ENCODE data around the gene STS. TPM values are rescaled to one million over a fixed set of nuclear protein-coding genes. Genes with fewer than 3 reads are reported as not detected.
A peak's percentile ranks its signal among the peaks of the same experiment; 100 is the strongest.
"Not testable (repeated sequence)": the region's sequence is repeated elsewhere in the genome, so short reads cannot be mapped to it uniquely, and the experiment has no call there.

Gene STS
- total RNA-seq, 1 experiment from 2014 or later: 3.3 TPM

- CTCF ChIA-PET: no interaction called here
- H3K4me3 ChIP-seq: no peak overlapping the region
- no peak for TF ChIP-seq CTCF (conservative IDR thresholded peaks at IDR 0.05)
- TF ChIP-seq EZH2 (IDR thresholded peaks at IDR 0.05; ENCODE audit: low read depth): no peak
- POLR2A ChIA-PET (ENCODE audit: unreplicated experiment): no interaction called here
- no peak overlapping the region for H3K4me2 ChIP-seq
- no peak for DNase-seq
- no peaks in the 10 kb centered on the region for H3K27me3 ChIP-seq (ENCODE audit: insufficient read depth, low read depth)
- no TSS peak for BruUV-seq (replicated peaks)
- no peak overlapping the region for H2AFZ ChIP-seq
- H3K79me2 ChIP-seq (ENCODE audit: low read depth): no peaks in the 10 kb centered on the region
- intact Hi-C loops (cut with micrococcal nuclease; ENCODE audit: unreplicated experiment): no loop called here
- H3K36me3 ChIP-seq (ENCODE audit: low read depth): no peaks in the 10 kb centered on the region
- no peak overlapping the region for H3K27ac ChIP-seq
- H3K9me2 ChIP-seq (ENCODE audit: insufficient read depth): no peaks in the 10 kb centered on the region
- 0 out of 2 replicates have a peak, but pooled peaks cover 5% of the 10 kb centered on the region for H3K4me1 ChIP-seq (replicated peaks; ENCODE audit: insufficient read depth)
- H3K9me3 ChIP-seq (ENCODE audit: insufficient read depth, low read depth): no peaks in the 10 kb centered on the region
- H4K20me1 ChIP-seq (ENCODE audit: insufficient read depth): no peaks in the 10 kb centered on the region
- no peaks in the 10 kb centered on the region for H3F3A ChIP-seq (ENCODE audit: insufficient read depth, low read depth)
These were observed 20.9 kb downstream of the STS start for GRCh38 chrX:7168371-7168770.

GRCh38 chrX:7169627-7170026 is 22.1 kb downstream of the STS start:
- ChIA-PET CTCF (no interaction called here), POLR2A (ENCODE audit: unreplicated experiment) (no interaction called here)
- no peaks in the 10 kb centered on the region for H3K27me3 ChIP-seq (ENCODE audit: insufficient read depth, low read depth)
- H3K4me1 ChIP-seq (replicated peaks; ENCODE audit: insufficient read depth): no peaks in the 10 kb centered on the region
- TF ChIP-seq EZH2 (IDR thresholded peaks at IDR 0.05; ENCODE audit: low read depth): no peak
- no peak for TF ChIP-seq CTCF (conservative IDR thresholded peaks at IDR 0.05)
- no peaks in the 10 kb centered on the region for H4K20me1 ChIP-seq (ENCODE audit: insufficient read depth)
- no peak overlapping the region for H3K27ac ChIP-seq
- BruUV-seq (replicated peaks): no TSS peak
- H3K9me3 ChIP-seq (ENCODE audit: insufficient read depth, low read depth): no peaks in the 10 kb centered on the region
- H3K36me3 ChIP-seq (ENCODE audit: low read depth): no peaks in the 10 kb centered on the region
- H3K9me2 ChIP-seq (ENCODE audit: insufficient read depth): no peaks in the 10 kb centered on the region
- no peak overlapping the region for H3K4me2 ChIP-seq
- no peak overlapping the region for H2AFZ ChIP-seq
- H3K79me2 ChIP-seq (ENCODE audit: low read depth): no peaks in the 10 kb centered on the region
- H3K4me3 ChIP-seq: no peak overlapping the region
- no peak for DNase-seq
- intact Hi-C loops (cut with micrococcal nuclease; ENCODE audit: unreplicated experiment): no loop called here
- no peaks in the 10 kb centered on the region for H3F3A ChIP-seq (ENCODE audit: insufficient read depth, low read depth)

- Histone ChIP-seq H3K9me2 (ENCODE audit: insufficient read depth) (no peaks in the 10 kb centered on the region), H3K36me3 (ENCODE audit: low read depth) (no peaks in the 10 kb centered on the region), H3K9me3 (ENCODE audit: insufficient read depth, low read depth) (no peaks in the 10 kb centered on the region; the same call in 1 of the 2 replicates), H3K79me2 (ENCODE audit: low read depth) (no peaks in the 10 kb centered on the region), H4K20me1 (ENCODE audit: insufficient read depth) (no peaks in the 10 kb centered on the region), H3F3A (ENCODE audit: insufficient read depth, low read depth) (no peaks in the 10 kb centered on the region), H3K4me2 (no peak overlapping the region), H3K4me3 (no peak overlapping the region), H3K4me1 (replicated peaks; ENCODE audit: insufficient read depth) (no peaks in the 10 kb centered on the region), H3K27ac (no peak overlapping the region), H3K27me3 (ENCODE audit: insufficient read depth, low read depth) (no peaks in the 10 kb centered on the region), H2AFZ (no peak overlapping the region)
- DNase-seq: peak in 1 of 2 experiments; percentile 47
- peak; percentile 47 for TF ChIP-seq CTCF (conservative IDR thresholded peaks at IDR 0.05)
- TF ChIP-seq EZH2 (IDR thresholded peaks at IDR 0.05; ENCODE audit: low read depth): no peak
- ChIA-PET CTCF (no interaction called here), POLR2A (ENCODE audit: unreplicated experiment) (no interaction called here)
- no TSS peak for BruUV-seq (replicated peaks)
- intact Hi-C loops (cut with micrococcal nuclease; ENCODE audit: unreplicated experiment): no loop called here
These were observed 23.4 kb downstream of the STS start for GRCh38 chrX:7170898-7171297.

GRCh38 chrX:7178859-7179258 is 31.3 kb downstream of the STS start:
- H4K20me1 ChIP-seq (ENCODE audit: insufficient read depth); intact Hi-C loops (cut with micrococcal nuclease; ENCODE audit: unreplicated experiment); H3K4me1 ChIP-seq (replicated peaks; ENCODE audit: insufficient read depth); H3K27me3 ChIP-seq (ENCODE audit: insufficient read depth, low read depth); H3K9me3 ChIP-seq (ENCODE audit: insufficient read depth, low read depth); POLR2A ChIA-PET (ENCODE audit: unreplicated experiment); H3K4me2 ChIP-seq; H3K4me3 ChIP-seq; CTCF ChIA-PET; H3K27ac ChIP-seq; H3K36me3 ChIP-seq (ENCODE audit: low read depth); H2AFZ ChIP-seq; H3K79me2 ChIP-seq (ENCODE audit: low read depth); H3K9me2 ChIP-seq (ENCODE audit: insufficient read depth); DNase-seq; BruUV-seq (replicated peaks); H3F3A ChIP-seq (ENCODE audit: insufficient read depth, low read depth): not testable (repeated sequence)

All from PC-9 (cell line).